Caki2 (cell line): ENCODE data around the gene APRT. TPM values are rescaled to one million over a fixed set of nuclear protein-coding genes. Genes with fewer than 3 reads are reported as not detected.
"Not testable (repeated sequence)": the region's sequence is repeated elsewhere in the genome, so short reads cannot be mapped to it uniquely, and the experiment has no call there.

Experiments
- DNase-seq: peaks from one replicate; pipeline ENCODE4 v3.0.0-alpha.2; 2015; ENCODE audit warnings: low read depth
- in situ Hi-C: cut with HindIII; loops from 2 replicates; pipeline ENCODE4 v1.10.0; 2016; ENCODE audit warnings: low sequenced_read_pairs, low pct_unique_long_range_greater_than_20kb, mixed read lengths
- total RNA-seq: library from RNA; depleted of rRNA; stranded (reverse); fragments of >200 nt; shearing (Covaris generic); gene quantifications from 2 replicates; pipeline ENCODE4 v1.2.3, GENCODE V29; 2014; ENCODE audit warnings: low replicate concordance

Gene APRT
- total RNA-seq, 1 experiment from 2014 or later: 262 TPM

DNA sequence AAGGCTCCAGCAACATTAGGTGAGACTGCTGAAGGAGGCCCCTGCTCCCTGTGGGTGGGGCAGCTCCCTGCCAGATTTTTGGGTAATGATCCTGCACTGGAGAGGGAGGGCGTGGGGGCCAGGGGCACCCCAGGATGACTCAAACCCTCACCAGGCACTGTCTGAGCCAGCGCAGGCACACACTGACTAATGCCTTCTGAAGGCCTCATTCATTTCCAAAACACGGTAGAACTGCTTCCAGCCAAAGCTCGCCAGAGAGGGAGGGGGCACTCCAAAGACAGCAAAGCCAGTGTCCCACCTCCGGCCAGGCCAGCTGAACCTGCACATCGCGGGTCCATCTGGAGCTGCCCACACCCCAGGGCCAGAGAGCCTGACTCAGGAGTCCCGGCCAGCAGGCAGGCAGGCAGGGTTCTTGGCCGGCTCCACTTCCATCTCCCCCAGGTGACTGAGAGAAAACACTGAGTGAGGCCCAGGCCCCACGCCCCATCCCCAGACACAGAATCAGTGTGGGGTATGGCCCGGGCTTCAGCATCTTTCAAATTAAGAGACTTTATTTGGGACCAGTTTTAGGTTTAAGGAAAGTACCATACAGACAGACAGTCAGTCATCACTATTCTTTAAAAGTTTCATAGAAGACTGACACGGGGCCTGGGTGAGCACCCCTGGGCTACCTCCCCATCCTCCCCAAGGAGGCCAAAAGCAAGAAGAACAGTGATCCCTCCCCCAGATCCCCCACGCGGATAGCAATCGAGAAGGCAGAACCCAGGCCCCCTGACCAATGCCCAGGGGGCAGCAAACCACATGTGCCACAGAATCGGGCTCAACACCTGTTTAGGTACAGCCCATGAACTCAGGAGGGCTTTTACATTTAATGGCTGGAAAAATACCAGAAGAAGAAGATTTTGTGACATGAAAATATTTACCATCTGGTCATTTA, 29.0 kb downstream of the APRT start:
- in situ Hi-C loops: no loop called here
- DNase-seq: no peak

DNA sequence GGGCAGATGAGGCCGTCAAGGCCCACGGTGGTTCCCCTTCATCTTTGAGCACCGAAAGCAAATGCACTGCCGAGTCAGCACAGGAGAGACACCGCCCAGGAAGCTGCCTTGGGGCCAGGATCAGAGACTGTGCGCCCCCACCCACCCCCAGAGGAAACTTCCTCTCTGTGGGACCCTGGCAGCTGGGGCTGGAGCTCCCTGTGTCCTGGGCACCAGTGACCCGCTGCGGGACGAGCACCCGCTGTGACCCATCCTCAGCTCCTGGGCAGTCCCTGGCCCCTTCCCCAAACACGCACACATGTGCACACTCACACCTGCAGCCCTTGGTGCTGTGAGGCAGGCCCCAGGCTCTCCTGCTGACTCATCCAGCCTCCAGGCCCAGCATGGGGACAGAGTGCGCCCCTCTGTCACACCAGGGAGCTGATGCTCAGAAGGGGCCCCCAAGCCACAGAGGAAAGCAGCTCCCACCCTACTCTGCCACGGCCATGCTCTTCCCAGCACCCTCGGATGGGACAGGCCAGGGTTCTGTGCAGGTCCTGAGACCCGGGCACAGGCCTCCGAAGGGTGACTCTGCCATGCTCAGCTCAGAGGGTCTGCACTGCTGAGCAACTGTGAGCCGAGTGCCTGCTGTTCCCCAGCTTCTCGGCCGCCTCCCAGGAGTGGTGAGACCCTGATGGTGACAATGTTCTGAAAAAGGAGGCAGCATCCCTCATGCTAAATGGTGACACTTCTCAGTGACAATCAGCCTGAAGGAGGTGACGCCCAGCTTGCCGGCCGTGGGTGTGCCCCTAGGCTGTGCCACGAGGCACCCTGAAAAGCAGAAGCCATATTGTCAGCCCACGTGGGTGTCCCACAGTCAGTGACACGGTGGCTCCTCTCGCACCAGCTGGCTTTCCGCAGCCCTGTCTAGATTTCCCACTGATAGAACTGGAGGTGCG, 30.3 kb downstream of the APRT start:
- in situ Hi-C loops: no loop called here
- no peak for DNase-seq

DNA sequence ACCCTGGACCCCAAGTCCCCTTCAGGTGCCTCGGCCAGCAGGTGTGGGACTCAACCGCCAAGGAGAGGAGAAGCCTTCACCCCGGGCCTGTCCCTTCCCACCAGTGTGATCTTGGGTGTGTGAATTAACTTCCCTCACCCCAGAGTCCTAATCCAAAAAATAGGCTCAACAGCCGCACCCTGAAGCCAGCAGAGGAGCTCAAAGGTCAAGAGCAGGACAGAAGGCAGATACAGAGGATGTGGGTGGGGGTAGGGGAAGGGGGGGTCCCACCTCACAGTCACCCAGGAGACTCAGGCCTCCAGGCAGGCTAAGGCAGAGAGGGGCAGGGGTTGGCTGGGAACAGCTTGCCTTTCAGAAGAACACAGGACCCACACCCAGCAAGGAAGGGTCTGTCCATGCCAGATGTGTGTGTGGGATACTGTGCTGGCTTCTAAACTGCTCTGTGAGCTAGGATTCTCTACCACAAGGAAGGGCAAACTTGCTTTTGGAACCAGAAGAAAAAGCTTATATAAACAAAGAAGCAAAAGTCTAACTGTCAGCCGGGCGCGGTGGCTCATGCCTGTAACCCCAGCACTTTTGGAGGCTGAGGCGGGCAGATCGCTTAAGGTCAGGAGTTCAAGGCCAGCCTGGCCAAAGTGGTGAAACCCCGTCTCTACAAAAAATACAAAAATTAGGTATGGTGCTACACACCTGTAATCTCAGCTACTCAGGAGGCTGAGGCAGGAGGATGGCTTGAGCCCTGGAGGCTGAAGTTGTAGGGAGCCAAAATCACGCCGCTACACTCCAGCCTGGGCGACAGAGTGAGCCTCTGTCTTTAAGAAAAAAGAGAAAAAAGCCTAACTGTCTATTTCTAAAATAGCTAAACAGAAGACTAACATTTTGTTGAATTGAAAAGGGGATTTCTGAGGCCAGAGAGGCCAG, 31.3 kb downstream of the APRT start:
- in situ Hi-C loops: no loop called here
- DNase-seq: no peak

DNA sequence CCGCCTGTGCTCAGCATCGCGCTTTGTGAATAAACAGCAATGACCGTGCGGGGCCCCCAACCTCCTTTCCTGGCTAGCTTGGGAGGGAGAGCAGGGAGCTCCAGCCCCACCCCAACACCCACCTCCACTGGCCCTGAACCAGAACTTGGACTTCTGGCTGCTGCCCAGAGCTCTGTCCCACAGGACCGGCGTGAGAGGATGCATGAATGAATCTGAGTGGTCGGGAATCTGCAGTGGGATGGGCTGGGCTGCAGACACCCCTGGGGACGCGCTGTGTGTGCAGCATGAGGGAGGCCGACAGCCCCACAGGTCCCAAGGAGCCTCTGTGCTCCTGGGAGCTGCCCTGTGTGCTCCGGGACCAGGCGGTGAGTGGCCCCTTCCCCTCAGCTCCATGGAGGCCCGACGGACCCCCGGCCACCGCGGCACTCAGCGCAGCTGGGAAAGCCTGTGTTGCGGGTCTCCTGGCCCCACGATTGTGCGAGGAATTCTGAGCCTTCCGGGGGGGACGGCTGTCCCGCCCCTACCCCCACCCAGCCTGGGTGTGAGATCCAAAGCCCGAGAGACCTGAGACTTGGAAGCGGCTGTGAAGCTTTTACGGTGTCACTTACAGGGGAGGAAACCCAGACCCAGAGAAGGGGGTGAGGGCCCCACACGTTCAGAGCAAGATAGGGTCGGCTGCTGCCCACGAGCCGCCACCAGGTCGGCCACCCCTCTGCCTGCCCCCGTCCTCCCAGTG, 32.2 kb downstream of the APRT start:
- no peak for DNase-seq
- in situ Hi-C loops: no loop called here

DNA sequence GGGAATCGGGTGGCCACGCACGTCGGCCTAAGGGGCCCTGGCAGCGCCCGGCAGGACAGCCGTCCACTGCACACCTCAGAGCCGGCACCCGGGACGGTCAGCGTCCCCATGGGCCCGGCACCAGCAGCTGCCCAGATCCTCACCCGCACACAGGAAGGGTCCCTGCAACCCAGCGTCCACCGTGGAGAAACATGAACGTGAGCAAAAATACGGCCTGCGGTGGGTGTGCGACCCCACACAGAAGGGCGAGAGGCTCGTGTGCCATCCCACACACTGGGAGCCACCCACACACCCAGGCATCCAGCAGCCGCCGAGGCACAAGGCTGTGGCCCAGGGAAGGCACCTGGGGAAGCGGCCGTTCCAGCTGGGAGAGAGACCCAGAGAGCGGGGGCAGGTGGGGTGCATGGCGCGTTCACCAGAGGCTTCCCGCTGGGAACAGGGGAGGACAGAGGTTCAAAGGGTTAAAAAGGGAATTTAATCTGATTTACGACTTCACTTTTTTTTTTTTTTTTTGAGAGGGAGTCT, 33.1 kb downstream of the APRT start:
- no peak for DNase-seq
- in situ Hi-C loops: no loop called here

DNA sequence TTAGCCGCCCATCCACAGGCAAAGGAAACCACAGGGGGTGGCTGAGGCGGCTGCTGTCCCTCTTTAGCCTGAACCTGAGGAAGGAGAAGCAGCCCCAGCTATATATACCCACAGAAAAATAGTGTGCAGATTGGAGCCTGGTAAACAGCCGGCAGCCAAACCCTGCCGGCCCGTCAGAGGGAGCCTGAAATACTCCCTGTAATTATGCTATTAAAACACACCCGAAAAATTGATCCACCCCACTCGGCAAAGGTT, 33.5 kb downstream of the APRT start:
- no peak for DNase-seq
- in situ Hi-C loops: no loop called here

DNA sequence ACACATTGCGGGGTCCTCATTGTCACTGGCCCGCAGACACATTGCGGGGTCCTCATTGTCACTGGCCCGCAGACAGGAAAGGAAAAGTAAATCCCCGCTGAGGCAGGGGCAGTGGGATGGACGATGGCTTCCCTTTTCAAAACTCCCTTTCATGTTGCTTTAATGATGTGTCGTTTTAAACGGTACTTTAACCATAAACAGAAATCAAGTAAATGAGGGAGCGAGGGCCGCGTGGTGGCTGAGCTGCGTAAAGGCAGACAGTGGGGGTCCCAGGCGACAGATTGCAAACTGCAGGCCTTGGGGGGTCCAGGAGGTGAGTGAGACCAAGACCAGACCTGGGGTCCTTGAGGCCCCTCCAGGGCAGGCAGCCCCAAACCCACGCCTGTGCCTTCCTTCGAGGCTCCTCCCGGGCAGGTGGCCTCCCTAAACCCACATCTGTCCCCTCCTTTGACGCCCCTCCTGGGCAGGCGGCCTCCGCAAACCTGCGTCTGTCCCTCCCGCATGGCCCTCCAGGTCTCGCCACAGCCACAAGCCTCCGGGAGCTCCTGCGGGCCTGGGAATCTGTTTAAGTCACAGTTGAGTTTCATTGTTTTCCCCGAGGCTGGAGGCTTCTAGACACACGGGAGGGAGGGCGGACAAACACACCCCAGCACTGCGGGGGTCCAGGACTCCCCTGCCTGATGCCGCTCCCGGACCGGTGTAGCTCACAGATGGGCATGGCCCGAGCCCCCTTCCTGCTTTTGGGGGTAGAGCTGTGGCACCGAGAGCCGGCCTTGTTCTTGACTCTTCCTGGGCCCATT, 34.1 kb downstream of the APRT start:
- no peak for DNase-seq
- in situ Hi-C loops: no loop called here

DNA sequence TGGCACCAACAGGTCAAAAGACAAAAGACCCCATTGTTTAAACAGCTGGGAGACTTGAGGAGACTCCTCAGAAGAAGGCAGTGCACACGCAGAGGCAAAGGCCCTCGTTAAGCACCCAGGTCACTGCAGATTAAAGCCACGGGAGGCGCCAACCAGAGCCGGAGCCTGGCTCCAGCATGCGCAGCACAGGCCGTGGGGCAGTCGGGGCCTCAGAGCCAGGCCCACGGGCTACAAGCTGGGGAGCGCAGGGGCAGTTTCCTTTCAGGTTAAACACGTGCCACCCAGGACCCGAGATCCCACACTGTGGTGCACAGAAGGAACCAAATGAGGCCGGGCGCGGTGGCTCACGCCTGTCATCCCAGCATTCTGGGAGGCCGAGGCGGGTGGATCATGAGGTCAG, 35.9 kb downstream of the APRT start:
- DNase-seq: no peak
- in situ Hi-C loops: no loop called here

DNA sequence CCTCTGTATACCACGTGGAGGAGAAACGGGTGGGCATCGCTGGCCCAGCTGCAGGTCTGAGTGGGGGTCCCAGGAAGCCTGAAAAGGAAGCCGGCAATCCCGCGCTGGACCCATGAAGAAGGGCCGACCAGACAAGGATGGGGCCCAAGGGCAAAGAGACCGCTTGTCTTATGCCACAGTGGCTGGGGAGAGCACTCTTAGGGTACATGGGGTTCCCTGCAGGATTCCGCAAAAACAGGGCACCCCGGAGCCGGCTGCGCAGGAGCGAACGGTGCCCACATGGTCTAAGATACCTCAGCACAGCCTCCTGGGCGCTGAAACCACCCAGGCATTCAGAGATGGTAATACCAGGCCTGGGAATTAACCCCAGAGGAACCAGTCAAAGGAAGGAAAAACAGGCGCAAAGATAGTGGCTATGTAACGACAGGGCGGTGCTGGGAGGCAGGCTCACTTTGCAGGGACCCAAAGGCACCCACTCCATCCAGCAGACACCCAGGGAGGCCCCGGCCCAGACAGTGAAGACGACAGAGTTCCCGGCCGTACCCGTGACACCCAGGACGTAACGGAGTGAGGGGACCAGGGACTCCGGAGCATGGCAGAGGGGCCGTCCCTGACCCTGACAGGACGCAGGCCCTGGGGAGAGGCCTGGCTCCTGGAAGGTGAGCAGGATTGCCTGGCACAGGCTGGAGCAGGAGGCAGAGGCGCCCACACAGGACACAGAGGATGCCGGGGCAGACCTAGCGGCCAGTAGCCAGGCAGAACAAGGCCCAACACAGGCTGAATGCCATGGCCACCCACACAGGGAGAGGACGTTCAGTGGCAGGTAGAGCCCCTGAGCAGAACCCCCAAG, 37.0 kb downstream of the APRT start:
- in situ Hi-C loops: no loop called here

DNA sequence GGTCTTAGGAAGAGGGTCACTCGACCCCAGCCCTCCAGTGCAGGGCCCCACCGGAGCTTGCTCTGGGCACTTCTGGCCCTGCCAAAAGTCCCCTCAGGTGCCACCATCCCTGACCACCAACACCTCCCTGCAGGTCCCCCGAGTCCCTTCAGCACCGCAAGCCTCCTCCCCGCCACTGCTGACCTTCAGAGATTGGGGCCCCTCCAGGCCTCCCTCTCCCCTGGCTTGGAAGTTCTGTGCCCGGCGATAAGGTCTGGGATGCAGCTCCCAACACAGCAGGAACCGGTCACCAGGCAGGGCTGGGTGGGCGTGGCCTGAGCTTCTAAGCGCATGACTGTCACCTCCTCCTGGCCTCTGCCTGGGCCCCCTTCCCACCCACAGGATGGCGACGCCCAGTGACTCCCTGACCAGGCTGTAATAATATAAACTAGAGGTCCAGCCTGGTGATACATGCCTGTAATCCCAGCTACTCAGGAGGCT, 37.9 kb downstream of the APRT start:
- in situ Hi-C loops: no loop called here
- DNase-seq: peak; percentile 92

More for the DNA sequence above, 37.0 kb downstream of the APRT start:
- DNase-seq: no peak

DNA sequence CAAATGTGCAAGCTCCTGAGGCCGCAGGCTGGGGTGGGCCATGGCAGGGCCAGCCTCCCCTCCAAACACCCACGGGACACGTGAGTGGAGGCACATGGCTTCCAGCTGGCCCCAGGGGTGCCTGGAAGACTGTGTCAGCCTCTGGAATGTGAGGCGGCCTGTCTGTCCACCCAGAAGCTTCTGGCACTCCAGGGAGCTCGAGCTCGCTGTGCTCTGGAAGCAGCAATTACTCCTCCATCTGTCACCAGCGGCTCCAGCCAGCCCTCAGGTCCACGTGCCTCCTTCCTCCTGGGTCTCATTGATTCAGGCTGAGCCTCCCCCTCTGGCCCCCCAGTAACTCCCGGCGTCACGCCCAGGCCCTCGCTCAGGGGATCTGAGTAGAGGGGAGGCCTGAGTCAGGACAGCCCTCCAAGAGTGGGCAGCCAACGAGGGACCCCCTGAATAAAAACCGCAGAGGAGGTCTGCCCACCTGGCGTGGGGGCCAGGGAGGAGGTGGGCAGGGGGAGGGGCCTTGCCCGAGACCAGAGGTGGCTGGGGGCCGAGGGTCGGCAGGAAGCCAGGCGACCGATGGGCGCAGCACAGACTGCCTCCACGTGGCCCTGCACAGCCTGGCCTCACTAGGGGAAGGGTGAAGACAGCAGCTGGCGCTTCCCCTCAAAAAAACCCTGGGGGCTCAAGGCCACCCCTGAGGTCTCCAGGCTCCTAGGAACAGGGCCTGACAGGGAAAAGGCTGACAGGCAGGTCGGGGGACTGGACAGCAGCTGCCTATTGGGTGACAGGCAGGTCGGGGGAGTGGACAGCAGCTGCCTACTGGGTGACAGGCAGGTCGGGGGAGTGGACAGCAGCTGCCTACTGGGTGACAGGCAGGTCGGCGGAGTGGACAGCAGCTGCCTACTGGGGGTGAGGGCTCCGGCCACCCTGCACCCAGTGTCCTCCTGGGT, 38.6 kb downstream of the APRT start:
- in situ Hi-C loops: no loop called here
- DNase-seq: peak; percentile 51

DNA sequence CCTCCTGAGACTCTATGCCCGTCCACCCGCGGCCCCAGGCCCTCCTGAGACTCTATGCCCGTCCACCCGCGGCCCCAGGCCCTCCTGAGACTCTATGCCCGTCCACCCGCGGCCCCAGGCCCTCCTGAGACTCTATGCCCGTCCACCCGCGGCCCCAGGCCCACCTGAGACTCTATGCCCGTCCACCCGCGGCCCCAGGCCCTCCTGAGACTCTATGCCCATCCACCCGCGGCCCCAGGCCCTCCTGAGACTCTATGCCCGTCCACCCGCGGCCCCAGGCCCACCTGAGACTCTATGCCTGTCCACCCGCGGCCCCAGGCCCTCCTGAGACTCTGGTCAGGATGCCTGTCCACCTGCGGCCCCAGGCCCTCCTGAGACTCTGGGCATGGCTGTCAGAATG, 39.9 kb downstream of the APRT start:
- DNase-seq, in situ Hi-C loops: not testable (repeated sequence)

DNA sequence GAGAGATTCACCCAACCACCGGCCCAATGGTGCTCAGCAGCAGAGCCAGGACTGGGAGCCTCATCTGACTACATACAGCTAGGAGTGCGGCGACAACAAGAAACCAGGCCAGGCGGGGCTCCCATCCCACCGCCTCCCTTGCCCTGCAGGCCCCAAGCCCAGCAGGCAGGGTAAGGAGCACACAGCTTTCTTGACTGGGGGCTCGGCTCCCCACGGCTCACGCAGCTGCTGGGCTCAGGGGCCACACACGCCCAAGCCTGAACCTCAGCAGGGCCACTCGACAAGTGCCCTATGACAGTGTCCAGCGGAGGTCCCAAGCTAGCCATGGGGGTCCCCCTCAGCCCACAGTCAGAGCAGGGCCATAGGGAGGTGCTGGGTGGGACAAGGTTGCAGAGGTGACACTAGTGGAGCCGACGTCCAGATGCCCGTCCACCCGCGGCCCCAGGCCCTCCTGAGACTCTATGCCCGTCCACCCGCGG, 40.4 kb downstream of the APRT start:
- in situ Hi-C loops: no loop called here
- no peak for DNase-seq

DNA sequence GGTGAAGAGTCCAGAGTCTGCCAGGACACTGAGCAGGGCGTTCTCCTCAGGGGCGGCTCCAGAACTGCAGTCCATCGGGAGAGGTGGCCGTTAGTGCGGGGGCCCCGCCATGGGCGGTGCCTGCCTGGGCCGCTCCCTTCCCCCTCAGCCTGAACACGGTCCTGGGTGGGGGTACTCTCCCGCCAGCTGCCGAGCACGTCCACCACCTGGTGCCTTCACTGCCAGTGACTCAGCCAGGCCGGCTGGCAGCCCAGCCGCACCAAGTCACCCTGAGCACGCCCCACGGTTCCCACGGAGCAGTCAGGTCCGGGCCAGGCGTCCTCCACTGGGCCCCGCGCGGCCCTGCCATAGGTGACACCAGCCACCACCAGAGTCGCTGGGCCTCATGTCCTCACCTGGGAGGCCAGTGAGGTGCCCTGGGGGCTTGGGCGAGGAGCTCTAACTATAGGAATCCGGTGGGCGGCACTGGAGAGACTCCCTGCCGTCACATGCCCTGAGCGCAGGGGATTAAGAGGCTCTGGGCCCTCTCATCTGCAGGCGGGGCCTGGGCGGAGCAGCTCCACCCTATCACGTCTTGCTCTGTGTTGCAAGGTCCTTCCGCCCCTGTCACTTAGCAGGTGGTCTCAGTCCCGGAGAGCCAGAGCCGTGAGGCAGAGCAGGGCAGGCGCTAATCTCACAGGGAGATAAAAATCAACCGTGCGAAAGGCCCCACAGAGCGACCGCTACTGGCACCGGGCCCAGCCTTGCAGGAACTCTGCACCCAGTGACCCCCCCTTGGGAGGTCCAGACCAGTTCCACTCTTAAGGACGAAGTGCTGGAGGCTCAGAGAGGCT, 41.1 kb downstream of the APRT start:
- in situ Hi-C loops: no loop called here
- peak; percentile 91 for DNase-seq
